ACHN (cell line): Measurements from ENCODE around the gene PRPSAP2.
"Not testable (repeated sequence)": the region's sequence is repeated elsewhere in the genome, so short reads cannot be mapped to it uniquely, and the experiment has no call there.

Experiments used
- DNase-seq: peaks from one replicate; pipeline ENCODE4 v3.0.0-alpha.2; 2015
- in situ Hi-C: cut with HindIII; loops from 2 replicates; pipeline ENCODE4 v1.10.0; 2017; ENCODE audit warnings: low sequenced_read_pairs, low pct_ligation_motif_present, low pct_unique_long_range_greater_than_20kb

The PRPSAP2 gene

DNA sequence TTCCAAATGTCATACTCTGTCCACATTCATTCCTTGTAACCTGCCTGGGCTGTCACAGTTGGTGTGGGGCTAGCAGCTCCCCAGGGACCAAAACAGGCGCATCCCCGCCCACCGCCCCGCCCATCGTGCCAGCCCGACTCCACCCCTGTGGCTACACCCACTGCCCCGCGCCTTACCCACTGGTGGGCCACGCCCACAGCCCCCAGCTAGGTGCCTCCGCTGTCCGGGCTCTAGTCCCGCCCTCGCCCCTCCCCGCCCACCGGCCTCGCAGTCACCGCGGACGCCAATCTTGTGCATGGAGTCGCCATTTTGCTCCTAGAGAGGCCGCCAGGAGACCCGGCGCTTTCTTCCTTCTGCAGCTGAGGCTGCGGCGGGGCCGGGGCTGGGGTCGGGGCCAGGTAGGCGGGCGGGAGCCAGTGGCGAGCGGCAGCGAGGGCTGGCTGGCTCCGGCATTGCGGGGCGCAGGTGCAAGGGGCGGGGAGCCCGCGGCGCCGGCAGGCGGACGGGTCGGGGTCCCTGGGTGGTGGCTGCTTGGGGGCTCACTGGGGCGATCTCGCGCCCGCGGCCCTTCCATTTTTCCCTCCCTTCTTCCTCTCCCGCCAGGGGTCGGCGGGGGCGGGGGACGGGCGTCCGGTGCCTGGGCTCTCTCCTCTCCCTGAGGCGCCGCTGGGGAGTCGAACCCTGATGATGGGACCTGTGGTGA, at the start of gene PRPSAP2:
PRPSAP2 (plus strand) TSS at position 268 of the 703 bp plus-strand sequence. CDS start 7,703 bp downstream, outside the sequence.
- in situ Hi-C loops, result no loop called here

GRCh38 chr17:18815924-18816323, 42.0 kb upstream of the PRPSAP2 start:
- in situ Hi-C loops, DNase-seq: not testable (repeated sequence)

More for the DNA sequence above, at the start of gene PRPSAP2:
- peak; percentile 96 for DNase-seq

DNA sequence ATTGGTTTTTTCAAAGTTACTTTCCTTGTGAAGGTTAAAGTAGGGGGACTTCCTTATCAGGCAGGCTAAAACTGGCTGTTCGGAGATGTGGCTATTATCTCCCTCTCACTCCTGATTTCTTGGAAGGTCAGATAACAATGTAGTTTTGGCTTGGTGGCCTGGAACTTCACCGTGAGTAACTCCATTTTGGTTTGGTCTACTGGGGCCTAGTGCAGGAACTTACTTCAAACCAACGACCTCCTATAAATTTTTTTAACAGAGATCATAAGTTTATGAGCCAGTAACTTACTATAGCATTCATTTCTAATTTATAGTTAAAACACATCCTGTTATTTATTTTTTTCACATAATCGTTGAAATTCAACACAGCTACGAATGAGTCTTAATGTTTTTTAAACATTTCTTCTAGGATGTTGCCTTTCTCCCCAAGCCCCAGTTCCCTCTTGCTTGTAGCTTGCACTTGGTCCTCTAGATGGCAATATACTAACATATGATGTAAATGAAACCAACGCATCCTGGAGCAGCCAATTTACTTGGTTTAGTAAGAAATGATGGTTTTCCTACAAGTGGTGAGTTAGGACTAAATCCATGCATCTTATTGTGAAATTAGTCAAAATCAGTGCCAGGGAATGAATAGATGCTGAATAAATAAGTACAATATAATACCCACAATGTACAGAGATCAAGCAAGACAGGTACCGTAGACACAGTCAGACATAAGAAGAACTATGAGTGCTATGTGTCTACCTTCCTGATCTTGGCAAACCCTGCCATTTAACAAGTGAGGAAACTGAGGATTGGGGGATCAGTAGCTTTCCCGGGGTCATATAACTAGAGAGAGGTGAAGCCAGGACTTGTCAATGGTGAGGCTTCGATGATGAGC, 41.2 kb upstream of the PRPSAP2 start:
- peak; percentile 72 for DNase-seq
- in situ Hi-C loops, result not testable (repeated sequence)

DNA sequence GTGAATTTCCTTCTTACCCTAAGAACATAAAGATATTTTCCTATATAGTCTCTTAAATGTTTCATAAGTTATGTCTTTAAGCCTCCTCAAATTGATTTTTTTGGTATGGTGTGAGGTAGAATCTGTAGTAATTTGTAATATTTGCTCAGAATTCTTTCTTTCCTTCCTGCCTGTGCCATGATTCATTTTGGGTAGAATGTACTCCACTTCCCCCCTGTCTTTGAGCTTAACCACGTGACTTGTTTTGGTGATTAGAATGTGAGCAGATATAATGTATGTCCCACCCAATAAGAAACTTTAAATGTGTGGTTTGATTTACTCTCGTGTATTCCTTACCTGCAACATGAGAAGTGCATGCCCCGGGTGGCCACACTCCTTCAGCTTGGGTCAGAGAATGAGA, 36.5 kb upstream of the PRPSAP2 start:
- DNase-seq, in situ Hi-C loops: not testable (repeated sequence)

- in situ Hi-C loops, DNase-seq: not testable (repeated sequence)
Measured at GRCh38 chr17:18827613-18828012, 30.3 kb upstream of the PRPSAP2 start.

DNA sequence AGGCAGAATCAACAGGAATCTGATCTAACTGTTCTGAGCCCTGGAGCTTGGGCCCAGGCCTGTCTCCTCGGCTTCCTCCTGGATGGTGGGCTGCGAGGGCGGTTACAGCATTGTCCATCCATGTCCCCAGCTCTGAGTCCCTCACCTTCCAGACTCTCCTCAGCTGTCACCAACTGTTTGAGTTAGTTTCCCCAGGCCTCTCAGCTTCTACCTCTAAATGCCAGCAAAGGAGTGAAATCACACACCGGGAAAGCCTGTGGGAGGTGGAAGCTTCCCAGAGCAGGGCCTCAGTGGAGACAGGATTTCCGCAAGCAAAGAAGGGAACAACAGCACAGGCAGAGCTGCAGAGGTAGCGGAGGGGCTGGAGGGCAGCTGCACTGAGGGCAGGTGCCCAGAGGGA, 9.4 kb upstream of the PRPSAP2 start:
- DNase-seq, result no peak
- in situ Hi-C loops, result no loop called here

DNA sequence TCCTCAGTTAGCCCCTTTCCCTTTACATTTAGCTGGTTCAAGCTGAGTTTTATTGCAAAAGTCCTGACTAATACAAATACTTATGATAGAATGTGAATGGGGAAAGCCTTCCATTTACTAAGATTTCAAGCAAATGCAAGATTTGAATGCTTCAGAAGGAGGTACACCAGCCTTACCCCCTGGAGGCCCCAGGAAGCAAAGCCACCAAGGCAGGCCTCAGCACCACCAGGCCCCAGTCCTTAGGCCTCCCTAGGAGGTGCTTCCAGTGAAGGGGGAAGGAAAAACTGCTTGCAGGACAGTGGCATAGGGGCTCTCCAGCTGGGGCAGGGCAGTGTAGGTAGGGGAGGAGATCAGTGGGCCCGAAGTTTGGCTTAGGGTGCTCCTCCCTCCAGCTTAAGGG, 7.3 kb upstream of the PRPSAP2 start:
- in situ Hi-C loops, result no loop called here
- DNase-seq, result peak; percentile 0

DNA sequence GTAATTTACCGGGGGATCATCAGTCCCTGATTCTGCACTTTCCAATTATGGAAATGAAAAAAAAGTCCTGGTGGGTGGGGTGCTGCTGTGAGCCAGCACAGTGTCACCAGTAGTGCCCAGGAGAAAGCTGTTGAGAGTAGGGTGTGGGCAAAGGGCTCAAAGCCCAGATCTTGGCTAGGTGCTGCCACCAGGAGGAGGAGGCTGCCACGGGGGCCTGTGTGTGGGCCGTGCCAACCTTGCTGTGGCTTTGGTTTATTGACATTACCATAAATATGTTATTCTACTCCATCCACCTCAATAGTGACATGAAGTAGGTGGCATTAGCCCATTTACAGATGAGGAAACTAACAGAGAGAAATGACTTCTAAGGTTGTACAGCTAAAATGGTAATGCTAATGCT, 6.7 kb upstream of the PRPSAP2 start:
- peak; percentile 0 for DNase-seq
- in situ Hi-C loops, result no loop called here

DNA sequence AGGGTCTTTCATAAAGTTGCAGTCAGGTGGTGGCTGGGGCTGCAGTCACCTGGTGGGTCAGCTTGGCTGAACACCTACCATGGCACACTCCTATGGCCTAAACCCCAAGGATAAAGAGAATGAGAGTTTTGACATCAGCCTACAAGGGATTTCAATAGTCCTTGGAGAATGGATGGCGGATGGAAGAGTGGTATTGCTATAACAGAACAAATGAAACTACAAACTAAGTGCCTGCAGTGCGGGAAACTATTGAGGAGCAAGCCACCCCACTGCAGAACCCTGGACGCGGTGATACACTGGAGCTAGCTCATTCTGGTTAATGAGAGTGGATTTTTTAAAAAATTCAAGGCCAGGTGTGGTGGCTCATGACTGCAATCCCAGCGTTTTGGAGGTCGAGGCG, 3.0 kb upstream of the PRPSAP2 start:
- in situ Hi-C loops, result no loop called here
- no peak for DNase-seq

DNA sequence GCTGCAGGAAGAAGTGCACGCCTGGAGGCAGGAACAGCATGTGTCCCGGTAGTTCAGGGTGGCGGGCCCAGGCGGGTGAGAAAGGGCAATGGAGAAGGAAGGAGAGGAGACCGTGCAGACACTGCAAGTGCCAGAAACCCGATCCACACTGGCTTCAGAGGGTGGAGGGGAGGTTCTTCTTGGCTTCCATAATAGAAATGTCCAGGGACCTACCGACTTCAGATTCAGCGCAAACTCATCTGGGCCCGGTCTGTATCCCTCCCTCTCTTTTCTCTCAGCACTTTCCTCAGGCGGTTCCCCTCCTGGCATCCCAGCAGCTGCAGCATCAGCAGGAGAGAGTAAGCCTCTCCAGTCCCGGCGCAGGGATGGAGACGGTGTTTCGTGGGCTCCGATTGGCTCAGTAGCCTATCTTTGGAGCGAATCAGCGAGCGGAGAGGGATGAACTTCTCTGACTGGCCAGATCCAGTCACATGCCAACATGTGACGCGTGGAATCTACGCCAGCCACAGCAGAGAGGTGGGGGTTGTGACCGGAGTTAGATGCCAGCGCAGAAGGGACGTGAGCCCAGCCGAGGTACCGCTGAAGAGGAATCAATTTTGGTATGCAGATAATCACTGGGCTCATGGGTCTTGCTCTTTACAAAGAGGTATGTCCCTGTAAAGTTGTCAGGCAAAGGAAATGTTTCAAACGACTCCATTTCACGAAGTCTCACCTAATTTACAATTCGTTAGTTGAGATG, 1.9 kb upstream of the PRPSAP2 start:
- peak; percentile 98 for DNase-seq
- in situ Hi-C loops, result no loop called here

GRCh38 chr17:18856570-18856915, 1.4 kb upstream of the PRPSAP2 start:
- no peak for DNase-seq
- in situ Hi-C loops, result no loop called here

GRCh38 chr17:18858567-18859245, 775 bp downstream of the PRPSAP2 start:
- DNase-seq, result no peak
- in situ Hi-C loops, result no loop called here

- DNase-seq, result peak; percentile 55
- in situ Hi-C loops, result no loop called here
Measured at GRCh38 chr17:18859256-18859655, 1.3 kb downstream of the PRPSAP2 start.

DNA sequence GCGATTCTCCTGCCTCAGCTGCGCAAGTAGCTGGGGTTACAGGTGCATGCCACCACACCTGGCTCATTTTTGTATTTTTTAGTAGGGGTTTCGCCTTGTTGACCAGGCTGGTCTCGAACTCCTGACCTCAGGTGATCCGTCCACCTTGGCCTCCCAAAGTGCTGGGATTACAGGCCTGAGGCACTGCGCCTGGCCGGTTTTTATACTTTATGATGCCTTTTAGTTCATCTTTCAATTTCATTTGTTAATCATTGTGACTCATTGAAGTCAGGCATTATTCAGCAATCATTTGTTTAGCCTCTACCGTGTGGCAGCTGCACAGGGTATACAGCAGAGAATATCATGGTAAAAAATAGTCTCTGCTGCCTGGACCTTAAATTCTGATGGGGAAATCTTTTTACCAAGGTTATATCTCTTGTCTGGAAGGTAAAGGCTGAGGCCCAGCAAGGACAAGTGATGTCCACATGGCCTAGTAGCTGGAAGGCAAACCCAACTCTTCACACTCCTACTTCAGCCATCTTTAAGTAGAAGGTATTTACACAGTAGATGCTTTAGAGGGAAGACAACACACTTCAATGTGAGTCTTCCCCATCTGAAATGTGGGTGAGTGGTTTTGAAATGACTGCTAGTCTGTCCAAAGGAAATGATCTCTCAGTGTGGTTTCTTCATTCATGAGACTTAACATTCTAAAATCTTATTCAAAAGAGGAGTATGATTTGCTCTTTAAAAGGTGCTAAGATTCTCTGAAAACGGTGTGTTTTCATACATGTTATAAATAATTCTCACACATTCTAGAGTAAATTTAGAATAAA, 2.4 kb downstream of the PRPSAP2 start:
- in situ Hi-C loops, result no loop called here
- no peak for DNase-seq

- no peak for DNase-seq
- in situ Hi-C loops, result no loop called here
Measured at GRCh38 chr17:18862011-18862410, 4.1 kb downstream of the PRPSAP2 start.

DNA sequence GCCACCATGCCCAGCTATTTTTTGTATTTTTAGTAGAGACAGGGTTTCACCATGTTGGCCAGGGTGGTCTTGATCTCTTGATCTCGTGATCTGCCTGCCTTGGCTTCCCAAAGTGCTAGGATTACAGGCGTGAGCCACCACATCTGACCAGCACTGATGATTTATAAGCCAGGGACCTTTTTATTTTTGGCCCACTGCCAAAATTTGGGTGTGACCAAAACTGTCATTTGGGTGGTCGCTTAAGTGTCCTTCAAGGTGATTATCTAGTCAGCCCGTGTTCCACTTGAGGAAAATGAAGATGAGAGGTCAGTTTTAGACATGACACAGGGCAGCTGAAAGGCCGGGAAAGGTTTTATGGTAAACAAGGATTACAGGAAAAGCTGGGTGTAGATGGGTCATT, 7.1 kb downstream of the PRPSAP2 start:
- DNase-seq, in situ Hi-C loops: not testable (repeated sequence)

- in situ Hi-C loops, result no loop called here
- no peak for DNase-seq
Measured at GRCh38 chr17:18866866-18867813, 9.2 kb downstream of the PRPSAP2 start.
